HepG2 (cell line): ENCODE results near the gene ZKSCAN4. TPM values are rescaled to one million over a fixed set of nuclear protein-coding genes. Genes with fewer than 3 reads are reported as not detected.

ENCODE experiments used
- CHD2 ChIP-seq: IDR thresholded peaks from 2 replicates; pipeline ENCODE4 v1.6.1; 2011; ENCODE audit warnings: low read depth, low read length, improper control_type of control experiment
- FOXA1 ChIP-seq, 2 experiments: fragments of 450-650 bp in 1 of 2; sonication (generic) in 1 of 2; formaldehyde crosslinking in 1 of 2; IDR thresholded peaks; 2 replicates each; pipeline versions ENCODE4 v1.4.0 to v1.6.1; 2016 to 2020; ENCODE audit warnings: missing genetic modification reagents in 1 of 2
- FOXK1 ChIP-seq: sonication (generic); formaldehyde crosslinking; IDR thresholded peaks from 2 replicates; pipeline ENCODE4 v1.4.0; 2020; ENCODE audit warnings: low read depth, missing genetic modification reagents, borderline replicate concordance
- FOXM1 ChIP-seq: sonication (generic); formaldehyde crosslinking; IDR thresholded peaks from 2 replicates; pipeline ENCODE4 v1.5.0; 2020; ENCODE audit warnings: missing genetic modification reagents
- KLF11 ChIP-seq: IDR thresholded peaks from 2 replicates; pipeline ENCODE4 v1.6.1; 2016; ENCODE audit warnings: missing compliant biosample characterization
- KLF15 ChIP-seq: sonication (generic); formaldehyde crosslinking; IDR thresholded peaks from 2 replicates; pipeline ENCODE4 v1.8.1; 2023; ENCODE audit warnings: borderline replicate concordance, mild to moderate bottlenecking, inconsistent platforms, missing genetic modification reagents, mixed read lengths
- MAZ ChIP-seq, 2 experiments: sonication (generic) in 1 of 2; formaldehyde crosslinking in 1 of 2; IDR thresholded peaks; 2 replicates each; pipeline versions ENCODE4 v1.5.0 to v1.6.1; 2012 to 2020; ENCODE audit warnings: low read depth in 2 of 2, mild to moderate bottlenecking in 2 of 2, borderline replicate concordance in 1 of 2, improper control_type of control experiment in 1 of 2, low read length in 1 of 2, missing genetic modification reagents in 1 of 2, moderate library complexity in 1 of 2
- MED13 ChIP-seq: sonication (generic); formaldehyde crosslinking; IDR thresholded peaks from 2 replicates; pipeline ENCODE4 v1.5.0; 2020; ENCODE audit warnings: missing genetic modification reagents
- MEIS2 ChIP-seq: sonication (generic); formaldehyde crosslinking; IDR thresholded peaks from 2 replicates; pipeline ENCODE4 v1.9.0; 2021; ENCODE audit warnings: mild to moderate bottlenecking, missing genetic modification reagents
- MIER3 ChIP-seq: IDR thresholded peaks from 2 replicates; pipeline ENCODE4 v1.6.1; 2016; ENCODE audit warnings: missing compliant biosample characterization, borderline replicate concordance
- MYC ChIP-seq: sonication (generic); formaldehyde crosslinking; IDR thresholded peaks from 2 replicates; pipeline ENCODE4 v1.9.0; 2021; ENCODE audit warnings: missing genetic modification reagents, borderline replicate concordance
- PHF21A ChIP-seq: sonication (generic); formaldehyde crosslinking; IDR thresholded peaks from 2 replicates; pipeline ENCODE4 v1.5.0; 2020; ENCODE audit warnings: mild to moderate bottlenecking, missing genetic modification reagents
- RELA ChIP-seq: sonication (generic); formaldehyde crosslinking; IDR thresholded peaks from 2 replicates; pipeline ENCODE4 v1.4.0; 2020; ENCODE audit warnings: missing genetic modification reagents
- ZNF326 ChIP-seq: sonication (generic); formaldehyde crosslinking; IDR thresholded peaks from 2 replicates; pipeline ENCODE4 v1.4.0; 2020; ENCODE audit warnings: missing genetic modification reagents, borderline replicate concordance
- ZNF331 ChIP-seq: sonication (generic); formaldehyde crosslinking; IDR thresholded peaks from 2 replicates; pipeline ENCODE4 v1.4.0; 2020; ENCODE audit warnings: missing genetic modification reagents
- ZNF333 ChIP-seq: sonication (generic); formaldehyde crosslinking; IDR thresholded peaks from 2 replicates; pipeline ENCODE4 v1.4.0; 2020; ENCODE audit warnings: mild to moderate bottlenecking, missing genetic modification reagents, borderline replicate concordance
- ZNF552 ChIP-seq: sonication (generic); formaldehyde crosslinking; IDR thresholded peaks from 2 replicates; pipeline ENCODE4 v1.9.0; 2022; ENCODE audit warnings: missing genetic modification reagents, mild to moderate bottlenecking, borderline replicate concordance
- ZNF567 ChIP-seq: sonication (generic); formaldehyde crosslinking; IDR thresholded peaks from 2 replicates; pipeline ENCODE4 v1.8.1; 2023; ENCODE audit warnings: mild to moderate bottlenecking, missing genetic modification reagents, borderline replicate concordance
- ZNF629 ChIP-seq: sonication (generic); formaldehyde crosslinking; conservative IDR thresholded peaks from 2 replicates; pipeline ENCODE4 v1.5.0; 2020; ENCODE audit warnings: missing genetic modification reagents
- polyA plus RNA-seq, 8 experiments: library from polyadenylated mRNA; depleted of rRNA in 3 of 8; stranded (reverse) in 7 of 8; unstranded in 1 of 8; fragments of >200 nt; fragmentation: Illumina TruSeq in 4 of 8; extraction: Trizol in 4 of 8; gene quantifications; 2 replicates each; pipeline versions ENCODE4 v1.2.1 to v1.2.3, GENCODE V29; 2011 to 2016; ENCODE audit warnings: low read depth in 4 of 8, missing spikeins in 1 of 8, mixed read lengths in 1 of 8; ENCODE audit not compliant: insufficient read depth in 1 of 8
- total RNA-seq, 5 experiments: library from RNA; depleted of rRNA; stranded (reverse); fragments of >200 nt; fragmentation: Illumina TruSeq; extraction: Trizol; gene quantifications; 2 replicates each; pipeline ENCODE4 v1.2.3, GENCODE V29; 2016; ENCODE audit warnings: low read depth in 1 of 5
- TF ChIP-seq, protein P1 (sequence below): sonication (generic); formaldehyde crosslinking; IDR thresholded peaks from 2 replicates; pipeline ENCODE4 v1.4.0; 2020; ENCODE audit warnings: missing genetic modification reagents
- TF ChIP-seq, protein P2 (sequence below): sonication (generic); formaldehyde crosslinking; IDR thresholded peaks from 2 replicates; pipeline ENCODE4 v1.4.0; 2020; ENCODE audit warnings: mild to moderate bottlenecking, missing genetic modification reagents
- TF ChIP-seq, protein P3 (sequence below): sonication (generic); formaldehyde crosslinking; IDR thresholded peaks from 2 replicates; pipeline ENCODE4 v1.5.0; 2020; ENCODE audit warnings: mild to moderate bottlenecking, missing genetic modification reagents, moderate library complexity

Gene ZKSCAN4
- total and polyA plus RNA-seq, 2 of the 13 experiments (the other 11 are each of a cell fraction or from before 2014, with no cell fraction given), result 2.9 to 7.8 TPM

DNA sequence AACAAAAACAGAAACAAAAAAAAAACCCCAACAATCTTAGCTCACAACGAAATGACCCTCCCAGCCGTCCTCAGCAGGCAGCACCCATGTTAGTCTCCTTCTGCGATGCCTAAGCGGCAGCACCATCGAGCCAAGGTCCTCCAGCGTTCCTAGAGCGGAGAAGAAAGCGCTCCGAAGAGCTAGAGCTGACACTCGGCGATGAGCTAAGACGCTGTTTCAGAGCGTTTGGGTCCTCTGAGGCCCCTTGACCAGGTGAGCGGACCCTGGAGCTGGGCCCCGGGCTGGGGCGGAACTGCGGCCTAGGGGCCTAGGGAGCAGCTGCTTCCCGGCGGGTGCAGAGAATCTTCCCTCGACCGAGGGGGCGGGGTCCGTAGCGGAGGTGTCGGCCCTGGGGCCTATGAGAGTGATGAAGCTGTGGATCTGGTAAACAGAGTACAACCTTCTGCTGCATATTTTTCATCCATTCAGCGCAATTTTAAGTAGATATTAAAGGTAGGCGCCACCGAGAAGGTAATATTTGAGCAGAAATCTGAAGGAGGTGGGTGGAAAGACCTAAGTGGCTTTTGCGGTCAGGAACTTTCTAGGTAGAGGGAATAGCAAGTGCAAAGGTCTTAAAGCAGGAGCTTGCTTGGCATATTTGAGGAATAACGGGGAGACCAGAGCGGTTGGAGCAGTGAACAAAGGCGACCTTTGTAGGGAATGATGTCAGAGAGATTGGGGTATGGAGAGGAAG lies 15.1 kb upstream of the ZKSCAN4 start, which contains the start of gene ZSCAN26 (continued):
- TF ChIP-seq, protein P1, sequence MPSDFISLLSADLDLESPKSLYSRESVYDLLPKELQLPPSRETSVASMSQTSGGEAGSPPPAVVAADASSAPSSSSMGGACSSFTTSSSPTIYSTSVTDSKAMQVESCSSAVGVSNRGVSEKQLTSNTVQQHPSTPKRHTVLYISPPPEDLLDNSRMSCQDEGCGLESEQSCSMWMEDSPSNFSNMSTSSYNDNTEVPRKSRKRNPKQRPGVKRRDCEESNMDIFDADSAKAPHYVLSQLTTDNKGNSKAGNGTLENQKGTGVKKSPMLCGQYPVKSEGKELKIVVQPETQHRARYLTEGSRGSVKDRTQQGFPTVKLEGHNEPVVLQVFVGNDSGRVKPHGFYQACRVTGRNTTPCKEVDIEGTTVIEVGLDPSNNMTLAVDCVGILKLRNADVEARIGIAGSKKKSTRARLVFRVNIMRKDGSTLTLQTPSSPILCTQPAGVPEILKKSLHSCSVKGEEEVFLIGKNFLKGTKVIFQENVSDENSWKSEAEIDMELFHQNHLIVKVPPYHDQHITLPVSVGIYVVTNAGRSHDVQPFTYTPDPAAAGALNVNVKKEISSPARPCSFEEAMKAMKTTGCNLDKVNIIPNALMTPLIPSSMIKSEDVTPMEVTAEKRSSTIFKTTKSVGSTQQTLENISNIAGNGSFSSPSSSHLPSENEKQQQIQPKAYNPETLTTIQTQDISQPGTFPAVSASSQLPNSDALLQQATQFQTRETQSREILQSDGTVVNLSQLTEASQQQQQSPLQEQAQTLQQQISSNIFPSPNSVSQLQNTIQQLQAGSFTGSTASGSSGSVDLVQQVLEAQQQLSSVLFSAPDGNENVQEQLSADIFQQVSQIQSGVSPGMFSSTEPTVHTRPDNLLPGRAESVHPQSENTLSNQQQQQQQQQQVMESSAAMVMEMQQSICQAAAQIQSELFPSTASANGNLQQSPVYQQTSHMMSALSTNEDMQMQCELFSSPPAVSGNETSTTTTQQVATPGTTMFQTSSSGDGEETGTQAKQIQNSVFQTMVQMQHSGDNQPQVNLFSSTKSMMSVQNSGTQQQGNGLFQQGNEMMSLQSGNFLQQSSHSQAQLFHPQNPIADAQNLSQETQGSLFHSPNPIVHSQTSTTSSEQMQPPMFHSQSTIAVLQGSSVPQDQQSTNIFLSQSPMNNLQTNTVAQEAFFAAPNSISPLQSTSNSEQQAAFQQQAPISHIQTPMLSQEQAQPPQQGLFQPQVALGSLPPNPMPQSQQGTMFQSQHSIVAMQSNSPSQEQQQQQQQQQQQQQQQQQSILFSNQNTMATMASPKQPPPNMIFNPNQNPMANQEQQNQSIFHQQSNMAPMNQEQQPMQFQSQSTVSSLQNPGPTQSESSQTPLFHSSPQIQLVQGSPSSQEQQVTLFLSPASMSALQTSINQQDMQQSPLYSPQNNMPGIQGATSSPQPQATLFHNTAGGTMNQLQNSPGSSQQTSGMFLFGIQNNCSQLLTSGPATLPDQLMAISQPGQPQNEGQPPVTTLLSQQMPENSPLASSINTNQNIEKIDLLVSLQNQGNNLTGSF (CRISPR knock-in tag), result peak; percentile 88
- TF ChIP-seq ZNF331 (CRISPR knock-in tag) (peak; percentile 83), MIER3 (CRISPR knock-in tag) (0 out of 2 replicates have a peak, but pooled peaks have one; percentile 27), FOXK1 (CRISPR knock-in tag) (peak; percentile 65; the same call in 1 of the 2 replicates), KLF11 (peak; percentile 86; the same call in 1 of the 2 replicates), ZNF326 (CRISPR knock-in tag) (no peak), MEIS2 (CRISPR knock-in tag) (no peak), ZNF333 (CRISPR knock-in tag) (peak; percentile 44; the same call in 1 of the 2 replicates), PHF21A (CRISPR knock-in tag) (peak; percentile 82; the same call in 1 of the 2 replicates), FOXM1 (no peak), CHD2 (no peak), ZNF567 (CRISPR knock-in tag) (peak; percentile 92), FOXA1 (IDR thresholded peaks at IDR 0.05) (no peak), FOXA1 (CRISPR knock-in tag; IDR thresholded peaks at IDR 0.05) (0 out of 2 replicates have a peak, but pooled peaks have one; percentile 17), KLF15 (peak; percentile 64; the same call in 1 of the 2 replicates), RELA (CRISPR knock-in tag) (no peak), ZNF552 (CRISPR knock-in tag) (no peak), MAZ (IDR thresholded peaks at IDR 0.05; ENCODE audit: borderline replicate concordance, low read depth, low read length) (no peak), MAZ (CRISPR knock-in tag; IDR thresholded peaks at IDR 0.05; ENCODE audit: low read depth) (0 out of 2 replicates have a peak, but pooled peaks have one; percentile 29), MYC (peak; percentile 79; the same call in 1 of the 2 replicates), MED13 (CRISPR knock-in tag) (no peak), ZNF629 (CRISPR knock-in tag) (peak; percentile 34; the same call in 1 of the 2 replicates)
- TF ChIP-seq, protein P2, sequence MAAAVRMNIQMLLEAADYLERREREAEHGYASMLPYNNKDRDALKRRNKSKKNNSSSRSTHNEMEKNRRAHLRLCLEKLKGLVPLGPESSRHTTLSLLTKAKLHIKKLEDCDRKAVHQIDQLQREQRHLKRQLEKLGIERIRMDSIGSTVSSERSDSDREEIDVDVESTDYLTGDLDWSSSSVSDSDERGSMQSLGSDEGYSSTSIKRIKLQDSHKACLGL (CRISPR knock-in tag), result peak; percentile 63; the same call in 1 of the 2 replicates
- TF ChIP-seq, protein P3, sequence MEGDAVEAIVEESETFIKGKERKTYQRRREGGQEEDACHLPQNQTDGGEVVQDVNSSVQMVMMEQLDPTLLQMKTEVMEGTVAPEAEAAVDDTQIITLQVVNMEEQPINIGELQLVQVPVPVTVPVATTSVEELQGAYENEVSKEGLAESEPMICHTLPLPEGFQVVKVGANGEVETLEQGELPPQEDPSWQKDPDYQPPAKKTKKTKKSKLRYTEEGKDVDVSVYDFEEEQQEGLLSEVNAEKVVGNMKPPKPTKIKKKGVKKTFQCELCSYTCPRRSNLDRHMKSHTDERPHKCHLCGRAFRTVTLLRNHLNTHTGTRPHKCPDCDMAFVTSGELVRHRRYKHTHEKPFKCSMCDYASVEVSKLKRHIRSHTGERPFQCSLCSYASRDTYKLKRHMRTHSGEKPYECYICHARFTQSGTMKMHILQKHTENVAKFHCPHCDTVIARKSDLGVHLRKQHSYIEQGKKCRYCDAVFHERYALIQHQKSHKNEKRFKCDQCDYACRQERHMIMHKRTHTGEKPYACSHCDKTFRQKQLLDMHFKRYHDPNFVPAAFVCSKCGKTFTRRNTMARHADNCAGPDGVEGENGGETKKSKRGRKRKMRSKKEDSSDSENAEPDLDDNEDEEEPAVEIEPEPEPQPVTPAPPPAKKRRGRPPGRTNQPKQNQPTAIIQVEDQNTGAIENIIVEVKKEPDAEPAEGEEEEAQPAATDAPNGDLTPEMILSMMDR, result peak; percentile 22; the same call in 1 of the 2 replicates
